ENCODE measurements around the gene MT1A. TPM values are rescaled to one million over a fixed set of nuclear protein-coding genes. Genes with fewer than 3 reads are reported as not detected.
A peak's percentile ranks its signal among the peaks of the same experiment; 100 is the strongest.

MT1A gene
- total and polyA plus RNA-seq, 5 donors from 2014 or later: not detected

GRCh38 chr16:56643080-56643778, 4.8 kb downstream of the MT1A start:
- Mint-ChIP-seq H3K27ac (peak overlapping the region in 1 of 3 donors; percentile 74), H3K4me3 (peak overlapping the region; percentile 17 to 86 (median 62)), H3K4me1 (peaks cover 0 to 24% (median 9%) of the 10 kb centered on the region in 4 donors), H3K9me3 (no peaks in the 10 kb centered on the region), H3K36me3 (no peaks in the 10 kb centered on the region), H3K27me3 (peaks cover 55% of the 10 kb centered on the region)
- no peak overlapping the region for H3K27ac ChIP-seq (ENCODE audit: insufficient read depth, low read length, poor library complexity, severe bottlenecking)
- peaks cover 17% of the 10 kb centered on the region for H3K4me1 ChIP-seq (ENCODE audit: control insufficient read depth, insufficient read depth, low read length, poor library complexity, severe bottlenecking)
- peaks cover 21% of the 10 kb centered on the region for H3K27me3 ChIP-seq (ENCODE audit: control insufficient read depth, insufficient read depth, low read length)
- no peaks in the 10 kb centered on the region for H3K9me3 ChIP-seq (ENCODE audit: control insufficient read depth in 2 of 2, low read length in 2 of 2)
- ATAC-seq (ENCODE audit: low read depth in 2 of 2) (peak; percentile 98 to 99), DNase-seq (peak; percentile 56 to 88 (median 62))
- peak overlapping the region; percentile 45 for H3K4me3 ChIP-seq (ENCODE audit: low read depth, low read length)
- H3K36me3 ChIP-seq (ENCODE audit: control insufficient read depth, insufficient read depth, low read length): no peaks in the 10 kb centered on the region

GRCh38 chr16:56643833-56644232, 5.4 kb downstream of the MT1A start:
- Histone ChIP-seq H3K27me3 (ENCODE audit: control insufficient read depth, insufficient read depth, low read length) (peaks cover 17% of the 10 kb centered on the region), H3K4me1 (ENCODE audit: control insufficient read depth, insufficient read depth, low read length, poor library complexity, severe bottlenecking) (peaks cover 17% of the 10 kb centered on the region), H3K4me3 (ENCODE audit: low read depth, low read length) (peak overlapping the region; percentile 45), H3K36me3 (ENCODE audit: control insufficient read depth, insufficient read depth, low read length) (no peaks in the 10 kb centered on the region), H3K27ac (ENCODE audit: insufficient read depth, low read length, poor library complexity, severe bottlenecking) (no peak overlapping the region), H3K9me3 (ENCODE audit: control insufficient read depth in 2 of 2, low read length in 2 of 2) (no peaks in the 10 kb centered on the region)
- Mint-ChIP-seq H3K27ac (peak overlapping the region in 2 of 3 donors; percentile 7 to 74), H3K4me3 (peak overlapping the region; percentile 2 to 86 (median 46)), H3K4me1 (peaks cover 0 to 24% (median 9%) of the 10 kb centered on the region in 4 donors), H3K9me3 (no peaks in the 10 kb centered on the region), H3K27me3 (peaks cover 56% of the 10 kb centered on the region), H3K36me3 (no peaks in the 10 kb centered on the region)
- no peak for DNase-seq
- no peak for ATAC-seq (ENCODE audit: low read depth in 2 of 2)

GRCh38 chr16:56645311-56645710, 6.8 kb downstream of the MT1A start:
- H3K27ac Mint-ChIP-seq: no peak overlapping the region
- no peaks in the 10 kb centered on the region for H3K36me3 Mint-ChIP-seq
- Histone ChIP-seq H3K9me3 (ENCODE audit: control insufficient read depth in 2 of 2, low read length in 2 of 2) (no peaks in the 10 kb centered on the region), H3K27ac (ENCODE audit: insufficient read depth, low read length, poor library complexity, severe bottlenecking) (no peak overlapping the region), H3K4me3 (ENCODE audit: low read depth, low read length) (no peak overlapping the region), H3K36me3 (ENCODE audit: control insufficient read depth, insufficient read depth, low read length) (no peaks in the 10 kb centered on the region), H3K4me1 (ENCODE audit: control insufficient read depth, insufficient read depth, low read length, poor library complexity, severe bottlenecking) (peaks cover 17% of the 10 kb centered on the region), H3K27me3 (ENCODE audit: control insufficient read depth, insufficient read depth, low read length) (peaks cover 11% of the 10 kb centered on the region)
- H3K4me3 Mint-ChIP-seq: peak overlapping the region in 1 of 4 donors; percentile 55
- H3K9me3 Mint-ChIP-seq: no peaks in the 10 kb centered on the region
- no peak for ATAC-seq (ENCODE audit: low read depth in 2 of 2)
- peaks cover 49% of the 10 kb centered on the region for H3K27me3 Mint-ChIP-seq
- no peak for DNase-seq
- H3K4me1 Mint-ChIP-seq: peaks cover 0 to 24% (median 9%) of the 10 kb centered on the region in 4 donors

GRCh38 chr16:56645838-56646237, 7.4 kb downstream of the MT1A start:
- peaks cover 0 to 24% (median 9%) of the 10 kb centered on the region in 4 donors for H3K4me1 Mint-ChIP-seq
- H3K4me3 Mint-ChIP-seq: no peak overlapping the region
- Histone ChIP-seq H3K9me3 (ENCODE audit: control insufficient read depth in 2 of 2, low read length in 2 of 2) (no peaks in the 10 kb centered on the region), H3K36me3 (ENCODE audit: control insufficient read depth, insufficient read depth, low read length) (no peaks in the 10 kb centered on the region), H3K27me3 (ENCODE audit: control insufficient read depth, insufficient read depth, low read length) (peaks cover 8% of the 10 kb centered on the region), H3K27ac (ENCODE audit: insufficient read depth, low read length, poor library complexity, severe bottlenecking) (no peak overlapping the region), H3K4me1 (ENCODE audit: control insufficient read depth, insufficient read depth, low read length, poor library complexity, severe bottlenecking) (peaks cover 17% of the 10 kb centered on the region), H3K4me3 (ENCODE audit: low read depth, low read length) (no peak overlapping the region)
- no peak overlapping the region for H3K27ac Mint-ChIP-seq
- H3K27me3 Mint-ChIP-seq: peaks cover 49% of the 10 kb centered on the region
- no peak for DNase-seq
- no peak for ATAC-seq (ENCODE audit: low read depth in 2 of 2)
- H3K36me3 Mint-ChIP-seq: no peaks in the 10 kb centered on the region
- no peaks in the 10 kb centered on the region for H3K9me3 Mint-ChIP-seq

GRCh38 chr16:56647641-56648431, 9.4 kb downstream of the MT1A start:
- no peak for ATAC-seq (ENCODE audit: low read depth in 2 of 2)

GRCh38 chr16:56649271-56649670, 10.8 kb downstream of the MT1A start:
- no peaks in the 10 kb centered on the region for H3K9me3 Mint-ChIP-seq
- no peaks in the 10 kb centered on the region for H3K36me3 ChIP-seq (ENCODE audit: control insufficient read depth, insufficient read depth, low read length)
- peaks cover 39% of the 10 kb centered on the region for H3K27me3 Mint-ChIP-seq
- H3K27ac ChIP-seq (ENCODE audit: insufficient read depth, low read length, poor library complexity, severe bottlenecking): no peak overlapping the region
- H3K4me1 ChIP-seq (ENCODE audit: control insufficient read depth, insufficient read depth, low read length, poor library complexity, severe bottlenecking): peaks cover 2% of the 10 kb centered on the region
- no peaks in the 10 kb centered on the region for H3K36me3 Mint-ChIP-seq
- ATAC-seq (ENCODE audit: low read depth in 2 of 2) (no peak), DNase-seq (no peak)
- H3K4me3 ChIP-seq (ENCODE audit: low read depth, low read length): no peak overlapping the region
- peaks cover 0 to 6% (median 3%) of the 10 kb centered on the region in 4 donors for H3K4me1 Mint-ChIP-seq
- no peak overlapping the region for H3K27ac Mint-ChIP-seq
- H3K9me3 ChIP-seq (ENCODE audit: control insufficient read depth in 2 of 2, low read length in 2 of 2): no peaks in the 10 kb centered on the region
- no peak overlapping the region for H3K4me3 Mint-ChIP-seq
- H3K27me3 ChIP-seq (ENCODE audit: control insufficient read depth, insufficient read depth, low read length): peaks cover 2% of the 10 kb centered on the region

More at GRCh38 chr16:56647641-56648431, 9.4 kb downstream of the MT1A start:
- peaks cover 16% of the 10 kb centered on the region for H3K4me1 ChIP-seq (ENCODE audit: control insufficient read depth, insufficient read depth, low read length, poor library complexity, severe bottlenecking)
- Mint-ChIP-seq H3K9me3 (no peaks in the 10 kb centered on the region), H3K27ac (no peak overlapping the region), H3K27me3 (peaks cover 39% of the 10 kb centered on the region), H3K4me1 (peaks cover 0 to 19% (median 3%) of the 10 kb centered on the region in 4 donors), H3K36me3 (no peaks in the 10 kb centered on the region), H3K4me3 (no peak overlapping the region)
- peaks cover 2% of the 10 kb centered on the region for H3K27me3 ChIP-seq (ENCODE audit: control insufficient read depth, insufficient read depth, low read length)
- H3K27ac ChIP-seq (ENCODE audit: insufficient read depth, low read length, poor library complexity, severe bottlenecking): no peak overlapping the region
- DNase-seq: no peak
- no peaks in the 10 kb centered on the region for H3K9me3 ChIP-seq (ENCODE audit: control insufficient read depth in 2 of 2, low read length in 2 of 2)
- no peaks in the 10 kb centered on the region for H3K36me3 ChIP-seq (ENCODE audit: control insufficient read depth, insufficient read depth, low read length)
- no peak overlapping the region for H3K4me3 ChIP-seq (ENCODE audit: low read depth, low read length)

- no peaks in the 10 kb centered on the region for H3K9me3 Mint-ChIP-seq
- H3K27me3 Mint-ChIP-seq: peaks cover 39% of the 10 kb centered on the region
- Histone ChIP-seq H3K4me3 (ENCODE audit: low read depth, low read length) (no peak overlapping the region), H3K27ac (ENCODE audit: insufficient read depth, low read length, poor library complexity, severe bottlenecking) (no peak overlapping the region), H3K36me3 (ENCODE audit: control insufficient read depth, insufficient read depth, low read length) (no peaks in the 10 kb centered on the region), H3K9me3 (ENCODE audit: control insufficient read depth in 2 of 2, low read length in 2 of 2) (no peaks in the 10 kb centered on the region), H3K27me3 (ENCODE audit: control insufficient read depth, insufficient read depth, low read length) (peaks cover 2% of the 10 kb centered on the region), H3K4me1 (ENCODE audit: control insufficient read depth, insufficient read depth, low read length, poor library complexity, severe bottlenecking) (no peaks in the 10 kb centered on the region)
- no peak overlapping the region for H3K4me3 Mint-ChIP-seq
- H3K27ac Mint-ChIP-seq: no peak overlapping the region
- peaks cover 0 to 6% (median under 1%) of the 10 kb centered on the region in 4 donors for H3K4me1 Mint-ChIP-seq
- ATAC-seq (ENCODE audit: low read depth in 2 of 2) (no peak), DNase-seq (no peak)
- no peaks in the 10 kb centered on the region for H3K36me3 Mint-ChIP-seq
Measured at GRCh38 chr16:56649820-56650219, 11.4 kb downstream of the MT1A start.

All from CD4-positive, CD25-positive, alpha-beta regulatory T cell (primary cell).